ENCODE results near the gene GAA. TPM values are rescaled to one million over a fixed set of nuclear protein-coding genes. Genes with fewer than 3 reads are reported as not detected.

Gene GAA
- total RNA-seq = 14.9 and 26.4 TPM in 2 replicates

DNA sequence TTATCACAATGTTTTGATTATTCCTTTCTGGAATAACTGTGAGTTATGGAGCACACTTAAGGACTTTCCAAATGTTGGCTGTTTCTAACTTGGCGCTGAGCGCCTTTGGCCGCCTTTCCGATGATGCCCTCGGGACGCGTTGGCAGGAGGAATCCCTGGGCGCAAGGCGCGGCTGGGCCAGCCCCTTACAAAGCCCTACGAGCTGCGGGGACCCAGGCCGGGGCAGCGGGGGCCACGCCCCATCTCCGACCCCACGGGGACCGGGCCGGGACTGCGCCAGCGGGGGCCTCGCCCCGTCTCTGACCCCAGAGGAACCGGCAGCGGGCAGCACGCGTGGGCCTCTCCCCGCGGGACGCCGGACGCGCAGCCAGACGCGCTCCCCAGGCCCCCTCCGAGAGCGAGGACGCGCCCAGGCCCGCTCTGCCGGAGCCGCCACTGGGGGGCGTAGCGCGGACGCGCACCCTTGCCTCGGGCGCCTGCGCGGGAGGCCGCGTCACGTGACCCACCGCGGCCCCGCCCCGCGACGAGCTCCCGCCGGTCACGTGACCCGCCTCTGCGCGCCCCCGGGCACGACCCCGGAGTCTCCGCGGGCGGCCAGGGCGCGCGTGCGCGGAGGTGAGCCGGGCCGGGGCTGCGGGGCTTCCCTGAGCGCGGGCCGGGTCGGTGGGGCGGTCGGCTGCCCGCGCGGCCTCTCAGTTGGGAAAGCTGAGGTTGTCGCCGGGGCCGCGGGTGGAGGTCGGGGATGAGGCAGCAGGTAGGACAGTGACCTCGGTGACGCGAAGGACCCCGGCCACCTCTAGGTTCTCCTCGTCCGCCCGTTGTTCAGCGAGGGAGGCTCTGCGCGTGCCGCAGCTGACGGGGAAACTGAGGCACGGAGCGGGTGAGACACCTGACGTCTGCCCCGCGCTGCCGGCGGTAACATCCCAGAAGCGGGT is at the start of gene GAA:
Gene GAA (plus strand): TSS at position 571 of the 935 bp plus-strand sequence. CDS start 3,006 bp downstream, outside the sequence.

DNA sequence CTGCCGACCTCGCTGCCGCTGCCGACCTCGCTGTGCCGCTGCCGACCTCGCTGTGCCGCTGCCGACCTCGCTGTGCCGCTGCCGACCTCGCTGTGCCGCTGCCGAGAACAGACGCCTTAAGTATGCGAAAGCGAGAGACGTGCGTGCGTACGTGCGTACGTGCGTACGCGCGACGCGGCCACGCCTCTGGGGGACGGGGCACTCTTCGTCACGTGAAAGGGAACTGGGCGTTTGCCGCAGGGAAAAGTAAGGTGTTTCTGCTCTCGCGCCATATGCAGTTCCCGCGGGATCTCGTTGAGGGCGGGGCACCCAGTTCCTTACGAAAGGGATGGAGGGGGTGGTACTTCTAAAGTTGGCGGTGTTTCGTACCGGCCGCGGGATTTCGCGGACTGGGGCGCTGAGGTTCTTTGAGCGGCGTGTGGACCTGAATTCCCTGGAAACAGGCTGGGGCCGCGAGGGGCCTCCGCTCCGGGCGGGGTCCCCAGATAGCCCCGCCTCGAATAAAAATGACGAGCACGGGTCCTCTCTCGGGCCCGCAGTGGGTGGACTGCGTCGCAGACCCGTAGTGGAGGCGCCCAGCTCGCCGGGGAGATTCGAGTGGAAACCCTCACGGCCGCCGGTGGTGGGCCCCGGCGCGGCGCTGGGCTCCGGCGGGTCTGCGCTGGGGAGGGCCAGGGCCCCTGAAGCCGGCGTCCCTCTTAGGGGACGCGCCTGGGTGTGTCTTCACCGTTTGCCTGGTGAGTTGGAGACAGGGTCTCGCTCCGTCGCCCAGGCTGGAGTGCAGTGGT is 45.8 kb downstream of the GAA start, which contains the start of gene EIF4A3:
Gene EIF4A3 (minus strand): TSS at position 94 of the 788 bp plus-strand sequence. CDS start 167 bp downstream, outside the sequence.

Other genes with a start within 250 kb of the GAA start
- gene TBC1D16, start 65.7 kb upstream of the GAA start, total RNA-seq = 38.5 and 42.9 TPM in 2 replicates
- 1.5 and 2.6 TPM in 2 replicates for gene CCDC40, start 64.9 kb upstream of the GAA start, total RNA-seq
- gene EIF4A3, start 45.5 kb downstream of the GAA start, total RNA-seq = 119 and 121 TPM in 2 replicates
- 0.09 TPM in 1 of 2 replicates, not detected in the other for gene CARD14, start 68.4 kb downstream of the GAA start, total RNA-seq
- 13.7 and 21.1 TPM in 2 replicates for gene SGSH, start 118.8 kb downstream of the GAA start, total RNA-seq
- 6.9 and 10.2 TPM in 2 replicates for gene SLC26A11, start 118.8 kb downstream of the GAA start, total RNA-seq
- gene RNF213, start 159.3 kb downstream of the GAA start, total RNA-seq = 81.3 and 141 TPM in 2 replicates